ENCODE results near the gene ITGBL1. TPM values are rescaled to one million over a fixed set of nuclear protein-coding genes. Genes with fewer than 3 reads are reported as not detected.

ITGBL1 gene
- total and polyA plus RNA-seq, 2 of the 4 experiments (the other 2 are of a cell fraction) = 22.2 to 24.2 TPM

DNA sequence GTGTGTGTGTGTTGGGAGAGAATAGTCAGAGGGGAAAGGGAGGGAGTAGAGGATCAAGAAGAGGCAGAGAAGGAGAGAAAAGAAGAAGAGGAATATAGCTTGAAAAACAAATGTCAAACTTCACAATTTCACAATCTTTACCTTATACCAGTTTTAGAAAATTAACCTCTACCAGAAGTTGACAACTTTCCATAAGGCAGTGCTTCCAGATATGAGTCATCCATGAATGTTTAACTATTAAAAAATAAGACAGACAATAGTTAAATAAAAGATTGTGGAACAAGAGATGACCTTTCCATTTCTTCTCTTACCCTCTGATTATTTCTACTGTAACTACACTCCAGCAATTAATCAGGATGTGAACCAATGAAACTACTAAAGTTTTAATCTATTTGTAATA, 229.4 kb downstream of the ITGBL1 start:
- Histone ChIP-seq H3K27me3 (ENCODE audit: control insufficient read depth, insufficient read depth, low read length) (no peaks in the 10 kb centered on the region), H2AK5ac (ENCODE audit: low read depth, low read length) (no peak overlapping the region), H4K20me1 (ENCODE audit: insufficient read depth, low read length) (no peaks in the 10 kb centered on the region), H2BK20ac (ENCODE audit: low read depth, low read length) (no peak overlapping the region), H4K8ac (ENCODE audit: low read depth in 2 of 2, low read length in 2 of 2) (no peak overlapping the region), H3K36me3 (ENCODE audit: control insufficient read depth, insufficient read depth, low read length) (no peaks in the 10 kb centered on the region), H2BK15ac (ENCODE audit: low read depth, low read length) (no peak overlapping the region), H3K4me2 (ENCODE audit: low read depth, low read length) (0 out of 2 replicates have a peak overlapping the region, but pooled peaks have one; percentile 30), H2AK9ac (replicated peaks; ENCODE audit: low read depth, low read length, poor library complexity) (no peak overlapping the region), H2AFZ (replicated peaks; ENCODE audit: low read length, poor library complexity) (no peak overlapping the region), H3K79me1 (ENCODE audit: low read depth in 1 of 2, low read length in 2 of 2) (no peaks in the 10 kb centered on the region), H2BK120ac (ENCODE audit: low read depth, low read length) (no peak overlapping the region), H3K9me1 (ENCODE audit: insufficient read depth, low read length) (no peaks in the 10 kb centered on the region), H3K23ac (ENCODE audit: low read depth, low read length) (no peak overlapping the region), H4K91ac (ENCODE audit: insufficient read depth, low read depth, low read length) (no peak overlapping the region), H3K4me3 (ENCODE audit: insufficient read depth, low read depth, low read length) (no peak overlapping the region), H3K27ac (ENCODE audit: insufficient read depth, low read length) (no peak overlapping the region), H3K9me3 (ENCODE audit: control insufficient read depth, insufficient read depth, low read length) (no peaks in the 10 kb centered on the region), H3K18ac (ENCODE audit: low read depth, low read length) (no peak overlapping the region), H3K4me1 (ENCODE audit: control insufficient read depth, insufficient read depth, low read length) (no peaks in the 10 kb centered on the region), H3K4ac (ENCODE audit: low read depth, low read length) (no peak overlapping the region), H2BK5ac (ENCODE audit: low read depth, low read length, poor library complexity, severe bottlenecking) (peak overlapping the region; percentile 58), H3K14ac (replicated peaks; ENCODE audit: low read depth, low read length) (no peak overlapping the region), H4K5ac (ENCODE audit: low read depth, low read length) (no peak overlapping the region), H3K56ac (ENCODE audit: extremely low read depth, insufficient read depth, low read length) (no peak overlapping the region), H3K9ac (ENCODE audit: low read depth, low read length) (no peak overlapping the region)
- dilution Hi-C loops (cut with HindIII; ENCODE audit: low sequenced_read_pairs, unreplicated experiment) = no loop called here
- BruUV-seq (replicated peaks) = no TSS peak
- CTCF ChIA-PET = no interaction called here
- in situ Hi-C loops (cut with MboI; ENCODE audit: low sequenced_read_pairs) = no loop called here
- ATAC-seq (ENCODE audit: low read depth) (peak; percentile 29), DNase-seq (peak; percentile 28)
- intact Hi-C loops (cut with micrococcal nuclease) = no loop called here
- POLR2A ChIA-PET (ENCODE audit: unreplicated experiment) = no interaction called here
- no peak for TF ChIP-seq POLR2A (IDR thresholded peaks at IDR 0.05; ENCODE audit: low read depth, low read length)
- no peak for TF ChIP-seq BHLHE40 (IDR thresholded peaks at IDR 0.05; ENCODE audit: low read depth, low read length)
- TF ChIP-seq RCOR1 (IDR thresholded peaks at IDR 0.05; ENCODE audit: insufficient replicate concordance, low read length) = no peak
- no peak for TF ChIP-seq NFE2L2 (IDR thresholded peaks at IDR 0.05; ENCODE audit: low read depth, low read length)
- TF ChIP-seq MAZ (IDR thresholded peaks at IDR 0.05; ENCODE audit: borderline replicate concordance, low read depth, low read length) = no peak
- no peak for TF ChIP-seq RAD21 (IDR thresholded peaks at IDR 0.05; ENCODE audit: low read length)
- TF ChIP-seq FOS (IDR thresholded peaks at IDR 0.05; ENCODE audit: low read depth, low read length) = peak; percentile 5; the same call in 1 of the 2 replicates
- TF ChIP-seq RFX5 (IDR thresholded peaks at IDR 0.05; ENCODE audit: low read depth, low read length) = no peak
- TF ChIP-seq, protein P1, sequence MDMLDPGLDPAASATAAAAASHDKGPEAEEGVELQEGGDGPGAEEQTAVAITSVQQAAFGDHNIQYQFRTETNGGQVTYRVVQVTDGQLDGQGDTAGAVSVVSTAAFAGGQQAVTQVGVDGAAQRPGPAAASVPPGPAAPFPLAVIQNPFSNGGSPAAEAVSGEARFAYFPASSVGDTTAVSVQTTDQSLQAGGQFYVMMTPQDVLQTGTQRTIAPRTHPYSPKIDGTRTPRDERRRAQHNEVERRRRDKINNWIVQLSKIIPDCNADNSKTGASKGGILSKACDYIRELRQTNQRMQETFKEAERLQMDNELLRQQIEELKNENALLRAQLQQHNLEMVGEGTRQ (IDR thresholded peaks at IDR 0.05; ENCODE audit: low read depth, low read length) = no peak
- TF ChIP-seq, protein P2, sequence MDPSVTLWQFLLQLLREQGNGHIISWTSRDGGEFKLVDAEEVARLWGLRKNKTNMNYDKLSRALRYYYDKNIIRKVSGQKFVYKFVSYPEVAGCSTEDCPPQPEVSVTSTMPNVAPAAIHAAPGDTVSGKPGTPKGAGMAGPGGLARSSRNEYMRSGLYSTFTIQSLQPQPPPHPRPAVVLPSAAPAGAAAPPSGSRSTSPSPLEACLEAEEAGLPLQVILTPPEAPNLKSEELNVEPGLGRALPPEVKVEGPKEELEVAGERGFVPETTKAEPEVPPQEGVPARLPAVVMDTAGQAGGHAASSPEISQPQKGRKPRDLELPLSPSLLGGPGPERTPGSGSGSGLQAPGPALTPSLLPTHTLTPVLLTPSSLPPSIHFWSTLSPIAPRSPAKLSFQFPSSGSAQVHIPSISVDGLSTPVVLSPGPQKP (IDR thresholded peaks at IDR 0.05; ENCODE audit: borderline replicate concordance, low read depth, low read length) = no peak
- TF ChIP-seq CHD1 (IDR thresholded peaks at IDR 0.05; ENCODE audit: low read depth, low read length) = no peak
- no peak for TF ChIP-seq MXI1 (IDR thresholded peaks at IDR 0.05; ENCODE audit: borderline replicate concordance, low read depth, low read length)
- TF ChIP-seq MAFK (IDR thresholded peaks at IDR 0.05; ENCODE audit: low read depth, low read length) = no peak
- TF ChIP-seq CEBPB (IDR thresholded peaks at IDR 0.05; ENCODE audit: low read depth, low read length) = 0 out of 2 replicates have a peak, but pooled peaks have one; percentile 12

All from IMR-90 (cell line).